Stimulated activated naive CD8-positive, alpha-beta T cell treated with anti-CD3 and anti-CD28 coated beads, Interleukin-15, amount 100 ng/mL, for 72 hours (primary cell): ENCODE measurements around the gene ACOX1.
A peak's percentile ranks its signal among the peaks of the same experiment; 100 is the strongest.
"Not testable (repeated sequence)": the region's sequence is repeated elsewhere in the genome, so short reads cannot be mapped to it uniquely, and the experiment has no call there.

Experiments used
- ATAC-seq: fragments of 150-1000 bp; cut with Tn5 transposase; 2 replicates; pipeline ENCODE4 v1.10.0; 2021; ENCODE audit warnings: mild to moderate bottlenecking, moderate library complexity
- DNase-seq, 2 donors: peaks; one replicate each; pipeline ENCODE4 v3.0.0; 2021 to 2022
- H3K27ac Mint-ChIP-seq, 2 donors: one replicate each; pipeline ENCODE4 v1.8.0; 2022; ENCODE audit warnings: mild to moderate bottlenecking in 2 of 2, mixed read lengths in 2 of 2, moderate library complexity in 2 of 2
- H3K27me3 Mint-ChIP-seq: one replicate; pipeline ENCODE4 v1.8.0; 2022; ENCODE audit warnings: mixed read lengths
- H3K4me1 Mint-ChIP-seq: one replicate; pipeline ENCODE4 v1.8.0; 2022; ENCODE audit warnings: mild to moderate bottlenecking, mixed read lengths
- H3K4me3 Mint-ChIP-seq, 2 donors: one replicate each; pipeline ENCODE4 v1.8.0; 2022; ENCODE audit warnings: mild to moderate bottlenecking in 2 of 2, mixed read lengths in 2 of 2, moderate library complexity in 1 of 2
- H3K9me3 Mint-ChIP-seq, 2 donors: one replicate each; pipeline ENCODE4 v1.8.0; 2022; ENCODE audit warnings: mixed read lengths in 2 of 2

Gene ACOX1

DNA sequence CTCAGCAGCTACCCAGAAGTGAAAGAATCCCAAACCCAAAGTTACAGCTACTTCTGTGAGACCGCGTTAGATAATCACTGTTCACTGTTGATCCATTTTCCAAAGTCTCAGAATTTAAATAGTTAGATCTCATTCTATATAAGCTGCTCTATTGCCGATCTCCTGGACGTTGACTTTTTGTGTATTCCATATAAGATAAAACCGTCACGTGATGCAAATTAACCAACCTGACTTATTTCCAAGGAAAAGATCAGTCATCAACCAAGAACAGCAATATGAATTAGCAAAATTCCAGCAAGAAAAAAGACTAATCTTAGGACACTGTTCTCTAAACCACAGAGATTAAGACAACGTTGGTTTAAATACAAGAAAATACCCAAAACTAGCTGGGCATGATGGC lies 8.3 kb downstream of the ACOX1 start:
- H3K27ac Mint-ChIP-seq: peak overlapping the region in 1 of 2 donors; percentile 27

DNA sequence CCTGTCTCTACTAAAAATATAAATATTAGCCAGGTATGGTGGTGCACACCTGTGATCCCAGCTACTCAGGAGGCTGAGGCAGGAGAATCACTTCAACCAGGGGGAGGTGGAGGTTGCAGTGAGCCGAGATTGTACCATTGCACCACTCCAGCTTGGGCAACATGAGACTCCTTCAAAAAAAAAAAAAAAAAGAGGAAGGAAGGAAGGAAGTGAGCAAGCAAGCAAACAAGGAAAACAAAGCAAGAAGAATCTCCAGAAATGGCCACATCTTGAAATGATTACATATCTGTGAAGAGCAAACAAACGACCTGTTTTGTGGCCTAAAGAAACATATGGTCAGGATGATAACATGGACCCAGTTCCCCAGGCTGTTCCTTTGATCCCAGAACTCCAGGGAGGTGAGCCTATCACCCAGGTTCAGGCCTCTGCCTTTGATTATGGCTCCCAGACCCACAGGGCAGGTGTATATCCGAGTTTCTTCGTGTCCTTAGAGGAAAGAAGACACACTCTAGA lies 8.9 kb downstream of the ACOX1 start:
- H3K9me3 Mint-ChIP-seq: no peaks in the 10 kb centered on the region
- no peak for ATAC-seq
- DNase-seq: no peak
- no peaks in the 10 kb centered on the region for H3K4me1 Mint-ChIP-seq
- H3K27ac Mint-ChIP-seq: no peak overlapping the region
- no peak overlapping the region for H3K4me3 Mint-ChIP-seq
- H3K27me3 Mint-ChIP-seq: no peaks in the 10 kb centered on the region

More for the DNA sequence above, 8.3 kb downstream of the ACOX1 start:
- ATAC-seq: no peak
- no peak overlapping the region for H3K4me3 Mint-ChIP-seq
- H3K4me1 Mint-ChIP-seq: peaks cover 3% of the 10 kb centered on the region
- DNase-seq: no peak
- H3K27me3 Mint-ChIP-seq: no peaks in the 10 kb centered on the region
- H3K9me3 Mint-ChIP-seq: no peaks in the 10 kb centered on the region

DNA sequence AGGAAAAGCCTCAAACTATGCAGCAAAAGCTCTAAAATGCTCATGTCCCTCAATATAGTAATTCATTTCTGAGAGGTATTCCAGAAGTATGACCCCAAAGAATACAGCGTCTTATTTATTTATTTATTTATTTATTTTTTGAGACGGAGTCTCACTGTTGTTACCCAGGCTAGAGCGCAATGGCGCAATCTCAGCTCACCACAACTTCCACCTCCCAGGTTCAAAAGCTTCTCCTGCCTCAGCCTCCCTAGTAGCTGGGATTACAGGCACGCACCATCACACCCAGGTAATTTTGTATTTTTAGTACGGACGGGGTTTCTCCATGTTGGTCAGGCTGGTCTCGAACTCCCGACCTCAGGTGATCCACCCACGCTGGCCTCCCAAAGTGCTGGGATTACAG lies 9.9 kb downstream of the ACOX1 start:
- not testable (repeated sequence) for H3K4me1 Mint-ChIP-seq, DNase-seq, H3K4me3 Mint-ChIP-seq, H3K9me3 Mint-ChIP-seq, H3K27ac Mint-ChIP-seq, ATAC-seq, H3K27me3 Mint-ChIP-seq

DNA sequence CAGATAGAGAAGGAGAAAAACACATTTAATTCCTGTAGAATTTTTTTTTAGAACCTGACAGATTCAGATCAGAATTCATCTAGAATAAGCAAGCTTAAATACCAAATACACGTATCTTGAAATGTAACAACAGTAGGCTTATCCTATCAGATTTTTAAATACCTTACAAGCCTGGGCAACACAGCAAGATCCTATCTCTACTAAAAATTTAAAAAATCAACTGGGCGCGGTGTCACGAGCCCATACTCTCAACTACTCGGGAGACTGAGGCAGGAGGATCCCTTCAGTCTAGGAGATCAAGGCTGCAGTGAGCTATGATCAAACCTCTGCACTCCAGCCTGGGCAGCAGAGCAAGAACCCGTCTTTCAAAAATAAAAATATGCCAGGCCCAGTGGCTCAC lies 13.5 kb downstream of the ACOX1 start:
- H3K9me3 Mint-ChIP-seq: no peaks in the 10 kb centered on the region
- peaks cover 8% of the 10 kb centered on the region for H3K4me1 Mint-ChIP-seq
- no peak overlapping the region for H3K4me3 Mint-ChIP-seq
- DNase-seq: no peak
- no peaks in the 10 kb centered on the region for H3K27me3 Mint-ChIP-seq
- no peak overlapping the region for H3K27ac Mint-ChIP-seq
- ATAC-seq: no peak

DNA sequence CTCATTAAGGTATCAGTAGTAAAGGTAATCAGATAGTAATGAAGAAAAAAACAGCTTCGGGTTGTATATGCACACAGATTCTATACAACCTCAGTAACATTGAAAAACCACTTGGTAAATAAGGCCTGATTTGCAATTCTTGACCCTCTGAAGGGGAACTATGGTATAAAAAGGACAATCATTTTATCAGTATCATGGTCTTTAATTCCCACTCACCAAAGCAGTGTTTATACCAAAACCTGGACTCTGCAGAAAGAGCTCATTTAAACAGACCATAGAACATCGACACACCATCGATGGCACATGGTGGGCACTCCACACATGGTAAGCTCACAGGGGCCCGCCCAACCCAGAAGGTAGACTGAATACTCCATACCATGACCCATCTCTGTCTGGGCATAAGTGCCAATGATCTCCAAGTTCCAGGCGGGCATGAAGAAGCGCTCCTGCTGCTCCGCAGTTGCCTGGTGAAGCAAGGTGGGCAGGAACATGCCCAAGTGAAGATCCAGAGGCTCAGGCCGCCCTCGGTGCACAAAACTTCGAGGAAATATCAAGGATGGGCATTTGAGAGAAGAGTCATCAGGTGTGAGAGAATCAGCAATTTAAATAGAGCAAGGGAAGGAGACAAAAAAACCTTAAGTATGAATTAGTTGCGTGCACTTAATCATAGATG lies 19.0 kb downstream of the ACOX1 start:
- Mint-ChIP-seq H3K27ac (no peak overlapping the region), H3K4me3 (no peak overlapping the region), H3K27me3 (no peaks in the 10 kb centered on the region), H3K9me3 (no peaks in the 10 kb centered on the region), H3K4me1 (peaks cover 8% of the 10 kb centered on the region)
- DNase-seq (no peak), ATAC-seq (no peak)

DNA sequence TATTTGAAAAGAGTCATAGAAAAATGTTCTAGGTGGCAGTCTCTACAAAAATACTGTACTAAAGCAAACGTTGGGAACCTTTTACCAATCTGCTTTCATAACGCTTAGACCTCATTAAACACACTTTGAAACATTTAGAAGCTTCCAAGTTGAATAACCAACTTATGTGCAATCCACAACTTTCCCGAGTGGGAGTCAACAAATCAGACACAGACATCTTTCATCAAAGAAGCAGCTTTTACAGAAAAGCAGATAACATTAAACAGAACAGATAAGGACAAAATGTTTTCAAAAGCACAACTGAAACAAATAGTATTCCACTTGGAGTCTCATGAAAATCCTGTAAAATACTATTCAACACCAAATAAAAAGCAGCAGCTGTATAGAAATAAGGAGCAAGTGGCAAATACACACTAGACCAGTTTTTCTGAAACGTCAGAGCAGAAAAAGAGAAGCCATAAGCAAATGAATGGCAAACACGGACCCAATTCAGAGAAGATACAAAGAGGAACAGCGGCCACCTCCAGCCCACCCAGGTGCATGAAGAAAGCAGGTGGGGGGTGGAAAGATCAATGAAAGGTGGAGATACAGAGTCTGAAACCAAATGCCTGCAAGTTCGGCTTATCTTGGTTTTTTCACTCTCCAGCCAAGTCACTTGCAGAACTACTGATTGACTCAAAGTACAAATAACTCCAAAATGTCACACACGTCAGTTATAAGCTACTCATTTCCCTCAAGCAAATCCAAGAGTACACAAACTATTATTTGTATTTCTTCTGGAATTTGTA lies 19.7 kb downstream of the ACOX1 start:
- H3K27ac Mint-ChIP-seq: no peak overlapping the region
- no peaks in the 10 kb centered on the region for H3K9me3 Mint-ChIP-seq

DNA sequence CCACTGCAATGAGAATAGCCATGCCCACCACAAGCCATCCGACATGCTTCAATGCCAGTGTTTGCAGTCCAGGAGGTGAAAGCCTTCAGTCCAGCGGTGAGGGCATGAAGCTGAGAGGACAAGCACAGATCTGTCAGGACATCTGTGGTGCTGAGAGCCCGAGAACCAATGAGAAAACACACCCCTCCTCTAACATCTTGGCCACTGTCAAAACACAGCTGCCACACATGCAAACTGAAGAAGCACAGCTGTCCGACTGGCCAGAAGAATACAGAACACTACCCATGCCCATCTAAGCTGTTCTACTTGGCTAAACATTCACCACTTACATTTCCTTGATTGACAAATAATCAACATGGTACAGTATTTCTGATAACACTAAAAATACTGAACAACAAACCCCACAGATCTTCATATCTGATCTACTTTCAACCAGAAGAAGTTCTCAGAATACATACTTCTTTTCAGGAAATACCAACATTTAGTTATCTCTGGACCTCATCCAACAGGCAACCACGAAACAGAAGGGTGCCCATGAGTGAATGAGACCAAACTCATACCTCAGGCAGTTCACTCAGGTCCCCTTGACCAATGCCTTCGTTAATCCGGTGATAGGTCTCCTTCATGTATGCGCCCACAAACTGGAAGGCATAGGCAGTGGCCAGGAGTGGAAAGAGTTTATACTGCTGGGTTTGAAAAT lies 28.0 kb downstream of the ACOX1 start:
- Mint-ChIP-seq H3K4me1 (no peaks in the 10 kb centered on the region), H3K4me3 (no peak overlapping the region), H3K27ac (peak overlapping the region in 1 of 2 donors; percentile 59), H3K27me3 (no peaks in the 10 kb centered on the region), H3K9me3 (no peaks in the 10 kb centered on the region)
- ATAC-seq: no peak
- DNase-seq: no peak

More for the DNA sequence above, 19.7 kb downstream of the ACOX1 start:
- Mint-ChIP-seq H3K4me1 (peaks cover 8% of the 10 kb centered on the region), H3K27me3 (no peaks in the 10 kb centered on the region), H3K4me3 (no peak overlapping the region)
- no peak for DNase-seq
- ATAC-seq: no peak

DNA sequence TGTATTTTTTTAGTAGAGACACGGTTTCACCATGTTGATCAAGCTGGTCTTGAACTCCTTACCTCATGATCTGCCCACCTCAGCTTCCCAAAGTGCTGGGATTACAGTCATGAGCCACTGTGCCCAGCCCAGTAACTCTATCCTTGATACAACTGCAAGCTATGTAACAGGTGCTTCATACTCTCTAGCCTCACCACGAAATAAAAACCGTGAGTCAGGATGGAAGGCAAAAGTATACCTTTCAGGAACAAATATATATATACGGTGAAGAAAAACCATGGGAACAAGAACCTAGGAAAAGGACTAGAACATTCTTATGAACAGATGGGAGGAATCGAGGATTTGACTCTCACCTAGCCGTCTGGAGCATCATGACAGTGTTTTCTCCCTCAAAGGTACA lies 28.5 kb downstream of the ACOX1 start:
- Mint-ChIP-seq H3K4me3 (no peak overlapping the region), H3K27ac (peak overlapping the region in 1 of 2 donors; percentile 59), H3K27me3 (no peaks in the 10 kb centered on the region), H3K4me1 (no peaks in the 10 kb centered on the region), H3K9me3 (no peaks in the 10 kb centered on the region)
- no peak for ATAC-seq
- no peak for DNase-seq

DNA sequence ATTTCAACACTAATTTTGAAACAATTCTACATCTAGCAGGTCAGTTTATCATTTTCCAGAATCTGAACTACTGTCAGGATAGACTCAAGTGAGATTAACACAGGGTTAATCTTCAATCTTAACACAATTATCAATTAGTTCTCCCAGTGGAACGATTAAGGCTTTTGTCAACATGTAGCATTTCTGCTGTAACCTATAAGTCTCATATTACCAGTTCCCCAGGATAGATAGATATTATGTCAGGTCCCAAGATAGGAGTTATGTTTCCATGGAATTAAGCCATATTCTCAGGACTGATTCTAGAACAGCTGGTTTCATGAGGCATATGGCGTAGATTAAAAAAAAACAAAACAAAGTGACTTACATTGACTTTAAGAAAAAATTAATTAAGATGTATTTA lies 33.8 kb downstream of the ACOX1 start:
- H3K27ac Mint-ChIP-seq: no peak overlapping the region
- H3K4me3 Mint-ChIP-seq: no peak overlapping the region
- H3K9me3 Mint-ChIP-seq: no peaks in the 10 kb centered on the region
- H3K4me1 Mint-ChIP-seq: peaks cover 14% of the 10 kb centered on the region
- ATAC-seq (no peak), DNase-seq (no peak)
- no peaks in the 10 kb centered on the region for H3K27me3 Mint-ChIP-seq

DNA sequence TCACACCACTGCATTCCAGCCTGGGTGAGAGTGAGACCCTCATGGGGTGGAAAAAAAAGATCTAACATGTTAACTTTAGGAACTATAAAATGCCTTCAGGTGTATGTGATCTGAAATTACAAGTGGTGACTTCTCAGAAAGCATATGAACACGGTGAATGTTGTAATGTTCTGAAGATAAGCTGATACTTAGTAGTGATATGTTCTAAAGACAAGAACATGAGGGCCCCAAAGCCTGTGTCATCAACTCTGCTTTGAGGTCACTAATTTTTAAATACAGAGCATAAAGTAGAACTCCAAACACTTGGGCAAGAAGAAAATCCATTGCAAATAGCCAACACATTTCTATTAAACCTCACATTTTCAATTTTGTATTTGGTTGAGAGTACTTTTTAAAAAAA lies 35.5 kb downstream of the ACOX1 start:
- Mint-ChIP-seq H3K27ac (no peak overlapping the region), H3K4me3 (no peak overlapping the region), H3K27me3 (no peaks in the 10 kb centered on the region), H3K4me1 (peaks cover 22% of the 10 kb centered on the region), H3K9me3 (no peaks in the 10 kb centered on the region)
- ATAC-seq: no peak
- DNase-seq: no peak

DNA sequence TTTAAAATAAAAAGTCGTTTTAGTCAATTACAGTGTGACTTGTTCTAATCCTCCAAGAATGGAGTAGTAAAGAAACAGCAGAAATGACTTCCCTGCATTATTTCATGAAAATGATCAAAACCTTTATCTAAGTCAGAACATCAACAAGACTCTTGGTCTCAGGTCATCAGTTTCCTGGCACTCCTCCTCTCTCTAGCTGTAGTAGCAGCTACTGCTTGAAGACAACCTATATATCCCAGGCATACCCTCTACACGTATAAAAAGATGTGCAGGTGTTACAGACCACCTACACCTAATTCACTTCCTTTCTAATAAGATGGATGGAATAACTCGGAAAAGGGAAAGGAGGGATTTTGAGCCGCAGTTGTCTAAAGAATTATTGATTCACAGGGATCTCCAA lies 36.5 kb downstream of the ACOX1 start:
- DNase-seq: no peak
- H3K27ac Mint-ChIP-seq: peak overlapping the region in 1 of 2 donors; percentile 8
- peaks cover 22% of the 10 kb centered on the region for H3K4me1 Mint-ChIP-seq
- ATAC-seq: no peak
- no peak overlapping the region for H3K4me3 Mint-ChIP-seq
- no peaks in the 10 kb centered on the region for H3K9me3 Mint-ChIP-seq
- H3K27me3 Mint-ChIP-seq: no peaks in the 10 kb centered on the region

DNA sequence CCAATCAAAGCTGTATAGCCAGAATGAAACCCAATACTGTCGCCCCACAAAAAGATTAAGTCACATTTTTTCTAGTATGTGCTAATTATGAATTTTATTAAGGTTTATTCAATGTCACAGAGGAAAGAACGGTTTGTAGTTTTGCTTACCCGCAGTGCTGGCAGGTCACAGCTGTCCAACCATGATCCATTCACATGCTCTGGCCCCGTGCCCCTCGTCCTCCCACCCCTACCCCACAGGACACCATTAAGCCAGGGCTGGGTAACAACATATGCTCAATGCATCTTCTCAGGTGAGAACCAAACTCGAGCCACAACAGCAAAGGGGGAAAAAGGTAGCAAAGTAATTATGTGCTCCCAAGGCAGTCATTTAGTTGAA lies 37.5 kb downstream of the ACOX1 start:
- peaks cover 22% of the 10 kb centered on the region for H3K4me1 Mint-ChIP-seq
- DNase-seq: no peak
- peak overlapping the region in 1 of 2 donors; percentile 72 for H3K27ac Mint-ChIP-seq
- no peaks in the 10 kb centered on the region for H3K27me3 Mint-ChIP-seq
- H3K4me3 Mint-ChIP-seq: peak overlapping the region; percentile 80 to 88
- no peak for ATAC-seq
- H3K9me3 Mint-ChIP-seq: no peaks in the 10 kb centered on the region

DNA sequence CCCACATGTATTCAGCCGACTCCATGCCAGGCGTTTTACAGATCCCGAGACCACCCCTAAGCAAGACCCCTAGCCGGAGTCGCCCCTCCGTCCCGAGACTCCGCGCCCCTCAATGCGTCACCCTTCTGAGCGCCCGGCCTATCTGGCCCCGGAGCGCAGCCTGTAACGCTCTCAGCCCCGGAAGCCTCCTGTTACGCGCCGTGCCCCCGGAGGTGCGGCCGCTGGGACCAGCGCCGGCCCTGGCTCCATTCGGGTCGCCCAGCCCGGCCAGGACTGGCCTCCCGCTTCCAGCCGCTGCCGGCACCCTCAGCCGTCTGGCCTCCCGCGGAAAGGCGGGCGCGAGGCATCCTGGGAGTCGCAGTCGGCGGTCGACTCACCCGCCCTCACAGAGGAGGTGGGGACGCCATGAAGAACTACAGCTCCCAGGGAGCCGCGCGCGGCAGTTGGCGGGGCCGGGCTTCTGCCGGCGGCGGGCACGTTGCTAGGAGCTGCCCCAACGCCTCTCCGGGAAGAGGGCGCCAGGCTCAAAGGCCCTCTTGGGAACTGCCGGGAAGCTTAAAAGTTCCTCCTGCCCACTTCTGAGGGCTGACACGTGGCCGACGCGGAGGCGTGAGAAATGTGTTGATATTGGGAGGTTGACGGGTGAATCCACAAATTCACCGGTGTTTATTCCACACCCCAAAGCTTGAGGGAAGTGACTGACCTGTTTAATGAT lies 38.1 kb downstream of the ACOX1 start, which contains the start of gene FBF1:
Gene FBF1 (minus strand): TSS at position 316 of the 715 bp plus-strand sequence. CDS start 2,893 bp downstream, outside the sequence.
- DNase-seq (peak; percentile 84 to 89), ATAC-seq (peak; percentile 99)
- Mint-ChIP-seq H3K27me3 (no peaks in the 10 kb centered on the region), H3K27ac (peak within 1 kb of the TSS; percentile 72 to 91), H3K4me1 (peaks cover 22% of the 10 kb centered on the region), H3K4me3 (peak within 1 kb of the TSS; percentile 80 to 88), H3K9me3 (no peaks in the 10 kb centered on the region)

DNA sequence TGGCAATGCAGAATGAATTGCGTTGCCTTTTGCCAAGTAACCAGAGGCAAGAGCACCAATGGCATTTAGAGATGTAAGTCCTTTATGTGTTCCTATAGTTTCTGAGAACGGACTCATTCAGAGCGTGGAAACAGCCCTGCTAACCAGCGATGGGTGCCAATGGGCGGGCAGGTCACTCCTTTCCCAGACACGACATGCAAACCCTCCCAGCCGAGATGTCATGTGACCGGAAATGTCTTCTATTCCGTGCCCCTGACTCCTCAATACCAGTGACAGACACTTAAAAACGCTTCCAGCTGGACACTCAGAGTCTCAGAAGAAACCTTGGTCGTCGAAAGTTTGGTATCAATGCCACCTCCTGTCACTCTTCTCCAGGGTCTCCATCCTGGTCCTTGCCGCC lies 41.3 kb downstream of the ACOX1 start:
- H3K27me3 Mint-ChIP-seq: no peaks in the 10 kb centered on the region

DNA sequence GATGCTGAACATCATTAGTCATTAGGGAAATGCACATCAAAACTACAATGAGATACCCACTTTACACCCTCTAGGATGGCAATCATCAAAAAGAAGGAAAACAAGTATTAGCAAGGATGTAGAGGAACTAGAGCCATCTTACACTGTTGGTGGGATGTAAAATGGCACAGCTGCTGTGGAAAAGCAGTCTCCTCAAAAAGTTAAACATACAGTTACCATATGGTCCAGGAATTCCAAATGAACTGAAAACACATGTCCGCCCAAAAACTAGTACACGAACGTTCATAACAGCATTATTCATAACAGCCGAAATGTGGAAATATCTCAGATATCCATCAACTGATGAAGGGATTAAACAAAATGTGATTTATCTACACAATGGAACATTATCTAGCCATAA lies 45.2 kb downstream of the ACOX1 start:
- no peak overlapping the region for H3K27ac Mint-ChIP-seq
- H3K9me3 Mint-ChIP-seq: no peaks in the 10 kb centered on the region
- no peak for DNase-seq
- H3K4me1 Mint-ChIP-seq: no peaks in the 10 kb centered on the region
- no peaks in the 10 kb centered on the region for H3K27me3 Mint-ChIP-seq
- H3K4me3 Mint-ChIP-seq: no peak overlapping the region
- no peak for ATAC-seq

More for the DNA sequence above, 41.3 kb downstream of the ACOX1 start:
- no peaks in the 10 kb centered on the region for H3K9me3 Mint-ChIP-seq
- H3K4me1 Mint-ChIP-seq: peaks cover 22% of the 10 kb centered on the region
- no peak for ATAC-seq
- no peak for DNase-seq
- no peak overlapping the region for H3K4me3 Mint-ChIP-seq
- H3K27ac Mint-ChIP-seq: no peak overlapping the region
